HG02588 (cell line): Measurements from ENCODE around the gene VPS11.

Experiments used
- ATAC-seq: cut with Tn5 transposase; IDR thresholded peaks from one replicate; pipeline ENCODE4 v1.9.1; 2021; ENCODE audit warnings: mild to moderate bottlenecking, moderate library complexity; ENCODE audit not compliant: unreplicated experiment

The VPS11 gene

GRCh38 chr11:119118227-119118626 is 50.6 kb downstream of the VPS11 start:
- ATAC-seq = no peak

- no peak for ATAC-seq
These were observed 51.3 kb downstream of the VPS11 start for GRCh38 chr11:119118946-119119345.

- ATAC-seq = no peak
These were observed 53.0 kb downstream of the VPS11 start for GRCh38 chr11:119120639-119121007.

GRCh38 chr11:119121008-119121810 is 53.6 kb downstream of the VPS11 start, which contains the start of gene HINFP:
TSS of gene HINFP (plus strand) at chr11:119121580. CDS start at chr11:119126945, 5,365 bp downstream.
- peak; percentile 96 for ATAC-seq

GRCh38 chr11:119121811-119122124 is 54.1 kb downstream of the VPS11 start:
- ATAC-seq = no peak

- no peak for ATAC-seq
These were observed 58.2 kb downstream of the VPS11 start for GRCh38 chr11:119125821-119126220.

GRCh38 chr11:119126675-119127268 is 59.2 kb downstream of the VPS11 start:
- ATAC-seq = no peak

GRCh38 chr11:119130662-119131061 is 63.0 kb downstream of the VPS11 start:
- no peak for ATAC-seq
